Smooth muscle cell of the pulmonary artery (primary cell): ENCODE data around the gene RAB6D. TPM values are rescaled to one million over a fixed set of nuclear protein-coding genes. Genes with fewer than 3 reads are reported as not detected.

ENCODE experiments used
- total RNA-seq: library from RNA; depleted of rRNA; stranded (reverse); fragments of >200 nt; gene quantifications from 2 replicates; pipeline ENCODE4 v1.2.3, GENCODE V29; 2014

The RAB6D gene
- total RNA-seq = not detected in 2 replicates

DNA sequence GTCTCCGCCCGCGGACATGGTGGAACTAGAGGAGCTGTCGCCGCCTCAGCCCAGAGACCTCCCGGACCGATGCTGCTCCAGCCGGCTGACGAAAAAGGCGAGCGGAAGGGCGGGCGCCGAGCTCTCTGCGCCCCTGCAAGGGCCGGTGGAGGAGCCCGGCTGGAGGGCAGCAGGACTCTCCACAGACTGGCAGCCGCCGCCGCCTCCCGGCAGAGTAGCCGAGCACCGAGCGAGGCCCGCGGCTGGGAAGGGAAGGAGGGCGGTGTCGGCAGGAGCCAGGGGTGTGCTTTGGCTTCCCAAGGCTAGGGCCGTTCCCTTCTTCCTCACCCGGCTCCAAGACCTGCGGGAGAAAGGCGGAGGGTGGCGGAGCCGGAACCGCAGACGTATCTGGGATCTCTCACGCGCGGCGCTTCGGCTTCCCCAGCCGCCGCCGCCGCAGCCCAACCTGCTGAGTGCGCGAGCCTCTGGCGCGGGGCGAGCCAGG, at the start of gene RAB6D:
RAB6D (minus strand) TSS at position 466 of the 484 bp plus-strand sequence; CDS start at position 18, 448 bp downstream.

Other genes starting within 250 kb of the RAB6D start
- not detected in 2 replicates for gene POTEE, start 154.6 kb downstream of the RAB6D start, total RNA-seq
- 0.10 TPM in 1 of 2 replicates, not detected in the other for gene TUBA3D, start 112.0 kb upstream of the RAB6D start, total RNA-seq
- 44.2 and 49.3 TPM in 2 replicates for gene MZT2A, start 128.2 kb upstream of the RAB6D start, total RNA-seq
- gene CCDC74A, start 163.7 kb upstream of the RAB6D start, total RNA-seq = 8.9 and 10.1 TPM in 2 replicates